Erythroblast (primary cell): ENCODE data around the gene AUTS2.

Experiments used
- GATA1 ChIP-seq: IDR thresholded peaks from 2 replicates; pipeline ENCODE4 v1.6.1; 2011; ENCODE audit warnings: low read depth, mild to moderate bottlenecking, control low read depth, low read length, moderate library complexity
- POLR2A ChIP-seq: IDR thresholded peaks from 2 replicates; pipeline ENCODE4 v1.6.1; 2011; ENCODE audit warnings: mild to moderate bottlenecking, low read length

DNA sequence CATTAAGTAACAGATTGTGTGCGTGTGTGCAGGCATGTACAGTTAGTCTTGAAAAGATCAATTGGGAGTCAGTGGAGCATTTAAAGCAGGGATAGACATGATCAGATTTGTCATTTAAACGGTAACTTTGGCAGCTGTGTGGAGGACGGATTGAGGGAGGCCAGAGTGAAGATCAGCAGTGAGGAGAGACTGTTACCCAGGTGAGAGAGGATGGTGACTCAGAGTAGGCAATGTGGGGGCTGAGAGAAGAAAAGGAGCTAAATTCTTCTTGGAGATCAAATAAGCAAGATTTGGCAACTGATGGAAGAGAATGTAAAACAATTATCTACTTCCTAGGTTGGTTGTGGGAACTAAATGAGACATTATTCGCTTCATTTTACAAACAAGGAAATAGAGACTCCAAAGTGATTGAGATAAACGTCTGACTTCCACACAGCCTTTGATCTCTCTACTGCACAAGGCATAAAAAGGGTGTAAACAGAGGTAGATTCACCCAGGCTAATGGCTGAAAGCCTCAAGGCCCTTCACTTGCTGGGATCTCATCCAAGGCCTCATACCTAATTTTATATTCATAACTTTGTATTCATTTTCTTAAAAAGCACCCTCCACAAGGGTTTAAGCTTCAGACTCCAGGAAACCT, 868.6 kb downstream of the AUTS2 start:
- TF ChIP-seq POLR2A (no peak), GATA1 (no peak)
